DMS114 treated with DMSO at 0.1 percent for 48 hours (cell line): ENCODE results near the gene COG7.
"Not testable (repeated sequence)": the region's sequence is repeated elsewhere in the genome, so short reads cannot be mapped to it uniquely, and the experiment has no call there.

Experiments used
- DNase-seq: peaks from one replicate; lab custom pipeline; 2025; ENCODE audit not compliant: unreplicated experiment; lab: John Stamatoyannopoulos, UW

The COG7 gene

DNA sequence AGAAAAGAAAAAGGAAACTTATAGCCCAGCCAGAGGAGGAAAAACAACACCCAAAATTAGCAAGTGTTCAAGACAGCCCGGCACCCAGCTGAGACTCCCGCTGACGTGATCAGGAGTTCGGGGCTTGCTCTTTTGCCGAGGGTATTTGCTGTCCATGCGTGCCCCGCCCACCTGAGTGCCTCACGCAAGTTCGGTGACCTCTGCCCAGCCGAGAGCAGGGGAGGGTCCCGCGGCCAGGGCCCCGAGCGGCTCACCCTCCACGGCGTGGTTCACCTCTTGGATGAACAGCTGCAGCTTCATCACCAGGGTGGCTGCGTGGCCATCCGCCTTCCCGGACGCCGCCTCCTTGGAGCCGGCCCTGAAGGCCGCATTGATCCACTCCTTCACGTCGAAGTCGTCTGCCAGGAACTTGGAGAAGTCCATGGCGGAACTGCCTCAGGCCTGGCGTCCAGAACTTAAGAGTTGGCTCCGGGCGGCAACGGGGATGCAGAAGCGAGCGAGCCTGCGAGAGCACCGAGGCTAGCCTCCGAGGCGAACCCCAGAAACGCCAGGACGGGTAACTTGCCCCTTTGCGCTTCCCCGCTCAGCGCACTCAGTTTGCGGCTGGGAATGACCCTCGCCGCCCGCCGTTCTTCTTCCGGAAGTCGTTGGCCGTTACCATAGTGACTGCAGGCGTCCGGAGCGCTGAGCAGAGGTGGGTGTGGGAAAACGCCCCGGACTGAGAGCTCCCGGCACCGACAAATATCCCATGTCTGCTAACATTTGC is at the start of gene COG7:
TSS of gene COG7 (minus strand) at position 618 of the 766 bp plus-strand sequence. CDS start at position 423, 195 bp downstream.
- peak; percentile 80 for DNase-seq

- no peak for DNase-seq
These were observed 49.5 kb upstream of the COG7 start for GRCh38 chr16:23502466-23502865.

- no peak for DNase-seq
These were observed 48.3 kb upstream of the COG7 start for GRCh38 chr16:23501291-23501690.

DNA sequence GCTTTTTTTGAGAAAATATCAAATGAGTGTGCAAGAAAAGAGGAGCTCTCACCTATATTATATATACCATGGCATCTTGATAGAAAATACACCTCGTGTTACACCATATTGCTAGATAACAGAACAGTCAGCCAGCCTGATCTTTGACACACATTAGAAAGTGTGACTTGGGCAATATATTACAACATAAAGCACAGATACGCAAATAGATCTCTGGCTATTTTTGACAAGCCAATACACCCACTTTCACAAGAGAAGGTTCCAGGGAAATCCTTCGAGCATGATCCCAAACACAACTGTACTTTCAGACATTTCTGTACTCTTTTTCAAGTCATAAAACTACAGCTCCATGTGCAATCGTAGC is 47.9 kb upstream of the COG7 start:
- no peak for DNase-seq

GRCh38 chr16:23500212-23500861 is 47.3 kb upstream of the COG7 start:
- no peak for DNase-seq

DNA sequence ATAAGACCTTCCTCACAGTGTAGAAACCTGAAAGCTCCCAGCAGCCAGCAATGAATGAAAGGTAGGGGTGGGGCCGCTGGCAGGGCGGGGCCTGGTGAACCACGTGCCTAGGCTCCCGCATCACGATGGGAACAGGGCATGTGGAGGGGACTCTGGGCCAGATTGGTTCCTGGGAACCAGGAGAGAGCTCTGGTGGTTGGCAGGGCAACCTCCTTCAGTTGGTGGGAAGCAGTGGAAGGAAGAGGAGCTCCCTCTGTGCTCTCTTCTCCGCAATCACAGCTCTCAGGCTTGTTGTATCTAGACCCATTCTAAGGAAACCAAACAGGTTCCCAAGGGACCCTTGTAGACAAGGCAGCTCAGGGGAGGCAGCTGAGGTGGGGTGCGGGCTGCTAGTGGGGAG is 46.8 kb upstream of the COG7 start:
- no peak for DNase-seq

GRCh38 chr16:23498863-23499262 is 45.9 kb upstream of the COG7 start:
- DNase-seq, result no peak

- no peak for DNase-seq
These were observed 44.5 kb upstream of the COG7 start for GRCh38 chr16:23497543-23497868.

- no peak for DNase-seq
These were observed 44.0 kb upstream of the COG7 start for GRCh38 chr16:23496821-23497542.

- no peak for DNase-seq
These were observed 42.7 kb upstream of the COG7 start for GRCh38 chr16:23495671-23496070.

DNA sequence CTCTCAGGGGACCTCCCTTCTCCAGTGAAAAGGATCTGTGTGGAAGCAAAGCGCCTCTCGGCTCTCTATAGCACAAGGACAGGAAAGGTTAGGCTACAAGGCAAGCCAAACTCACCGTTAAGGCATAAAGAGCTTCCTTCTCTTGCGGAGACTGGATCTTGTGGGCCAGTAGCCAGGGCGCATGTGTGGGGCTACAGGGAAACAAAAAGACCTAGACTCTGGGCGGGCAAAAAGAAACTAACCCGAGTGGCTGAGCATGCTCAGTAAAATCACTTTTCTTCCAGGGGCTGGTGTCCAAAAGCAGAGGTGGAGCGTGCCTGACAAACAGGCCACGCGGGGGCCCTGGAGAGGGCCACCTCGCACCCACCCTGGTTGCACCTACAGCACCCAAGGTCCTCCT is 41.2 kb upstream of the COG7 start:
- no peak for DNase-seq

DNA sequence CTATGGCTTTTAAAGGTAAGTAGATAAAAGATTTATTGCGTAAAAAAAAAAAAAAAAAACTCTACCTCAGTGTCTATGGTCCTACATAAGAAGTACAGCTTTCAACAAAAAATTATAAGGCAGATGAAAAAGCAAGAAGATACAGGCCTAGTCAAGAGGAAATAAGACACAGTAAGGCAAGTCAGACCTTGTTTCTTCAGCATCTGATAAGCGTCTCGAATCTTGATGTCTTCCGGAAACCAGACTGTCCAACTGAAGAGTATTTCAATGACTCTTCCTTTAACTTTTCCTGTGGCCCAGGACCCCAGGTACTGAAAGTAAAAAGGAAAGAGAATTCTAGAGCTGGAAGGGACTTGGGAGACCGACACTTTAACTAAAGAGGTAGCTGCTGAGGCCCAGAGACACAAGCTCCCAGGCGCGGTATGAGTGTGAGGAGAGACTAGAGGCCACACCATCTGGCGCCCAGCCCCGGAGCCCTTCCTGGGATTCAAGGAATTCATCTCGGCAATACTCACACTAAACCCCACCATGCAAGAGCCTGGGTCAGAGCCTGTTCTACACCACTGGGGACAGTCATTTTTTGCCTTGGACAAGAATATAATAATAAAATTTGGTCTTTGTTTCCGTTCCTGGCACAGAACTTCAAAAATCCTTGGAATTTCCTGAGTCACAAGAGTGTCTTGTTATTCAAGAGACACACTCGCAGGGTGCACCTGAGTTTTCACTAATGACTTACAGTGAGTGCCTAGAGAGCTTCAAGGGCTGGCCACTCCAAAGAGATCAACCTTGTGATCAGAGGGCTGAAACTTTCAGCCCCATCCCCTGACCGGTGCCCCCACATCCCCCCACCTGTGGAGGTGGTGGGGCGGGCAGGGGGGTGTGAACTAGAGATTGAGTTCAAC is 38.8 kb upstream of the COG7 start:
- no peak for DNase-seq

- no peak for DNase-seq
These were observed 33.5 kb upstream of the COG7 start for GRCh38 chr16:23486480-23486879.

- DNase-seq, result no peak
These were observed 32.9 kb upstream of the COG7 start for GRCh38 chr16:23485841-23486240.

DNA sequence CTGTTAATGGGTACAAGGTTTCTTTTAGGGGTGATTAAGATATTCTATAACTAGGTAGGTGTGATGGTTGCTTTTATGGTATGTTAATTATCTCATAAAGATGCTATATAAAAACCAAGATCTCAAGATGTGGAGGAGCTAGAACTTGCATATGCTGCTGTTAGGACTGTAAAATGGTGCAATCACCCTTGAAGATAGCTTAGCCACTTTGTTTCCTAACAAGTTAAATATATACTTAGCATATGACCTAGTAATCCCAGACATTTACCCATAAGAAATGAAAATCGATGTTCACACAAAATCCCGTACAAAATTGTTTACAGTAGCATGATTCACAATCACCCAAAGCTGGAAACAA is 32.2 kb upstream of the COG7 start:
- no peak for DNase-seq

- no peak for DNase-seq
These were observed 31.7 kb upstream of the COG7 start for GRCh38 chr16:23484510-23485256.

DNA sequence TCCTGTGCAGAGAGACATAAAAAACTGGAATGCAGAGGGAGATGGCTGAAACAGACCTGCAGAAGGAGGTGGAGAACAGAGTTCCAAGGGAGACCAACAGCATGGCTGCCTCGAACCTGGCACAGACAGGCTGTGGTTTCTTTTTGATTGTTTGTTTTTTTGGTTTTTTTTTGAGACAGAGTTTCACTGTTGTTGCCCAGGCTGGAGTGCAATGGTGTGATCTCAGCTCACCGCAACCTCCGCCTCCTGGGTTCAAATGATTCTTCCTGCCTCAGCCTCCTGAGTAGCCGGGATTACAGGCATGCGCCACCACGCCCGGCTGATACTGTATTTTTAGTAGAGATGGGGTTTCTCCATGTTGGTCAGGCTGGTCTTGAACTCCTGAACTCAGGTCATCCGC is 30.5 kb upstream of the COG7 start:
- DNase-seq, result not testable (repeated sequence)

DNA sequence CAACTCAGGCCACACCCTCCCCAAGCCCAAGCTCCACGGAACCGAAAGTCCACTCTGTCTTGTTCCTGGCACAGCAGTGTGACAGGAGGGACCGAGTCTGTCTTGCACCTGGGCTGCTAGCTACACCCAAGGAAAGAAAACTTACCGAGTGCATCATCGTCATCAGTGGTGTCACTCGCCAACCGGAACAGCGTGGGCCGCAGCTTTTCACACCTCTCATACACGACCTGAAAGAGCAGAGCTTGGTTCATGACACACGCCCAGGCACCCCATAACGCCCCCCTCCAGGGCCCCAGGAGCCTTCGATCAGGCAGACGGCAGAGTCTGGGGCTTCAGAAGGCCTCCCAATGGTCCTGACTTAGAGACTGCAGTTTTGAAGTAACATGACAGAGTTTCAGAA is 29.8 kb upstream of the COG7 start:
- DNase-seq, result no peak

DNA sequence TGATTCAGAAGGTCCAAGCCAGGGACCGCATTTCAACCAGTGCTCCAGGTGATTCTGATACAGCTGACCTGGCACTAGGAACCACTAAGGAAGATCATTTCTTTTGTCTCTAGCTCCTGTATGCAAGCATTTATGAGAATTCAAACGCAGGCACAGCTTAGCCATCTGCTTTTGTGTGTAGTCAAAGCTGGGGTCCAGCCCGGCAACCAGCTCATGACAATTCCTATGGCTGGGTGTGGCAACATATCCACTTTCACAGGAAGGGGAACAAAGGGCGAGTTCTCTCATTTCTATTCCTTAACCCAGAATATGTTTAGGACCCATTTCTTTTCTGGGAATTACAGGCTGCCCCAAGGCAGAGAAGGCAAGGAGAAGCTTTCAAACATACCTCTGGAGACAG is 27.3 kb upstream of the COG7 start:
- DNase-seq, result no peak

DNA sequence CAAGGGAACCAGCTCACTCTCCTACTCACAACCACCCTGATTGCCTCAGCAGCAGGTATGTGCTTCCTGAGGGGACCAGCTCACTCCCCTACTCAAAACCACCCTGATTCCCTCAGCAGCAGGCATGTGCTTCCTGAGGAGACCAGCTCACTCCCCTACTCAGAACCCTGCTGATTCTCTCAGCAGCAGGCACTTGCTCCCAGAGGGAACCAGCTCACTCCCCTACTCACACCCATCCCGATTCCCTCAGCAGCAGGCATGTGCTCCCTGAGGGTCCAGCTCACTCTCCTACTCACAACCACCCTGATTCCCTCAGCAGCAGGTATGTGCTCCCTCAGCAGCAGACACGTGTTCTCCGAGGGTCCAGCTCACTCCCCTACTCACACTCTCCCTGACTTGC is 26.1 kb upstream of the COG7 start:
- no peak for DNase-seq

DNA sequence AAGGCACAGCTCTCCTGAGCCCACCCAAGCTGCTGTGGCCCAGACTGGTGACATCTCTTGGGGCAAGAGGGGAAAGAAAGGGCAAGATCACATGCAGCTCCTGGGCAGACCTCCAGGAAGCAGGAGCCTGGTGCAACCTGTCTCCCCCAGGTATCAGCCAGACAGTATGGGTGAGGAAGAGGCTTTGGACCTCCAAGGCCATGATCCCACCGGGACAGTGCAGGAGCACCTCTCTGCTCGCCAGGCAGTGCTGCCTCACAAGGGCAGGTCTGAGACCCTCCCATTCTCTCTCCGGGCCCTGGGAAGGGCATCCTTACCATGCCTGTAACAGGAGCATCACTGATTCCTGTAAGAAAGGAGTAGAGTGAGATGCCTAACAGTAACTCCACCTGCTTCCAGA is 25.6 kb upstream of the COG7 start:
- no peak for DNase-seq
